Measurements from ENCODE around the gene PLEKHA8.
"Not testable (repeated sequence)": the region's sequence is repeated elsewhere in the genome, so short reads cannot be mapped to it uniquely, and the experiment has no call there.

The PLEKHA8 gene

GRCh38 chr7:30040938-30041337, 12.7 kb downstream of the PLEKHA8 start:
- Histone ChIP-seq H3K4me1 (ENCODE audit: control insufficient read depth in 1 of 2, insufficient read depth in 2 of 2, low read length in 2 of 2) (peaks cover 0 to 4% of the 10 kb centered on the region in 2 donors), H3K27ac (ENCODE audit: low read length) (no peak overlapping the region), H3K27me3 (ENCODE audit: low read depth, low read length) (no peaks in the 10 kb centered on the region), H3K36me3 (ENCODE audit: control insufficient read depth in 1 of 2, insufficient read depth in 2 of 2, low read length in 2 of 2) (peaks cover 0 to 4% of the 10 kb centered on the region in 2 donors), H3K9me3 (ENCODE audit: control insufficient read depth in 1 of 2, low read length in 2 of 2) (no peaks in the 10 kb centered on the region), H3K4me3 (ENCODE audit: low read depth in 1 of 2, low read length in 2 of 2) (no peak overlapping the region)

- Histone ChIP-seq H3K27ac (ENCODE audit: low read length) (no peak overlapping the region), H3K9me3 (ENCODE audit: control insufficient read depth in 1 of 2, low read length in 2 of 2) (no peaks in the 10 kb centered on the region), H3K4me3 (ENCODE audit: low read depth in 1 of 2, low read length in 2 of 2) (no peak overlapping the region), H3K4me1 (ENCODE audit: control insufficient read depth in 1 of 2, insufficient read depth in 2 of 2, low read length in 2 of 2) (peaks cover 0 to 4% of the 10 kb centered on the region in 2 donors), H3K27me3 (ENCODE audit: low read depth, low read length) (no peaks in the 10 kb centered on the region), H3K36me3 (ENCODE audit: control insufficient read depth in 1 of 2, insufficient read depth in 2 of 2, low read length in 2 of 2) (peaks cover 6 to 11% of the 10 kb centered on the region in 2 donors)
Observed at GRCh38 chr7:30041526-30042269, 13.5 kb downstream of the PLEKHA8 start.

- H3K4me1 ChIP-seq (ENCODE audit: control insufficient read depth in 1 of 2, insufficient read depth in 2 of 2, low read length in 2 of 2): peaks cover 0 to 4% of the 10 kb centered on the region in 2 donors
- no peak overlapping the region for H3K4me3 ChIP-seq (ENCODE audit: low read depth in 1 of 2, low read length in 2 of 2)
- peaks cover 18 to 32% of the 10 kb centered on the region in 2 donors for H3K36me3 ChIP-seq (ENCODE audit: control insufficient read depth in 1 of 2, insufficient read depth in 2 of 2, low read length in 2 of 2)
- no peaks in the 10 kb centered on the region for H3K27me3 ChIP-seq (ENCODE audit: low read depth, low read length)
- H3K27ac ChIP-seq (ENCODE audit: low read length): no peak overlapping the region
- H3K9me3 ChIP-seq (ENCODE audit: control insufficient read depth in 1 of 2, low read length in 2 of 2): no peaks in the 10 kb centered on the region
Observed at GRCh38 chr7:30046127-30046770, 18.0 kb downstream of the PLEKHA8 start.

GRCh38 chr7:30047124-30047523, 18.9 kb downstream of the PLEKHA8 start:
- no peak overlapping the region for H3K27ac ChIP-seq (ENCODE audit: low read length)
- peaks cover 0 to 4% of the 10 kb centered on the region in 2 donors for H3K4me1 ChIP-seq (ENCODE audit: control insufficient read depth in 1 of 2, insufficient read depth in 2 of 2, low read length in 2 of 2)
- peaks cover 21 to 35% of the 10 kb centered on the region in 2 donors for H3K36me3 ChIP-seq (ENCODE audit: control insufficient read depth in 1 of 2, insufficient read depth in 2 of 2, low read length in 2 of 2)
- H3K27me3 ChIP-seq (ENCODE audit: low read depth, low read length): no peaks in the 10 kb centered on the region
- no peak overlapping the region for H3K4me3 ChIP-seq (ENCODE audit: low read depth in 1 of 2, low read length in 2 of 2)
- H3K9me3 ChIP-seq (ENCODE audit: control insufficient read depth in 1 of 2, low read length in 2 of 2): no peaks in the 10 kb centered on the region

GRCh38 chr7:30048582-30048981, 20.4 kb downstream of the PLEKHA8 start:
- no peak overlapping the region for H3K27ac ChIP-seq (ENCODE audit: low read length)
- no peak overlapping the region for H3K4me3 ChIP-seq (ENCODE audit: low read depth in 1 of 2, low read length in 2 of 2)
- no peaks in the 10 kb centered on the region for H3K4me1 ChIP-seq (ENCODE audit: control insufficient read depth in 1 of 2, insufficient read depth in 2 of 2, low read length in 2 of 2)
- H3K36me3 ChIP-seq (ENCODE audit: control insufficient read depth in 1 of 2, insufficient read depth in 2 of 2, low read length in 2 of 2): peaks cover 22 to 46% of the 10 kb centered on the region in 2 donors
- no peaks in the 10 kb centered on the region for H3K27me3 ChIP-seq (ENCODE audit: low read depth, low read length)
- no peaks in the 10 kb centered on the region for H3K9me3 ChIP-seq (ENCODE audit: control insufficient read depth in 1 of 2, low read length in 2 of 2)

GRCh38 chr7:30049173-30049572, 21.0 kb downstream of the PLEKHA8 start:
- no peaks in the 10 kb centered on the region for H3K4me1 ChIP-seq (ENCODE audit: control insufficient read depth in 1 of 2, insufficient read depth in 2 of 2, low read length in 2 of 2)
- H3K4me3 ChIP-seq (ENCODE audit: low read depth in 1 of 2, low read length in 2 of 2): no peak overlapping the region

GRCh38 chr7:30053068-30053467, 24.9 kb downstream of the PLEKHA8 start:
- H3K36me3 ChIP-seq (ENCODE audit: control insufficient read depth in 1 of 2, insufficient read depth in 2 of 2, low read length in 2 of 2): peaks cover 22 to 48% of the 10 kb centered on the region in 2 donors
- no peak overlapping the region for H3K4me3 ChIP-seq (ENCODE audit: low read depth in 1 of 2, low read length in 2 of 2)
- no peaks in the 10 kb centered on the region for H3K4me1 ChIP-seq (ENCODE audit: control insufficient read depth in 1 of 2, insufficient read depth in 2 of 2, low read length in 2 of 2)
- H3K27ac ChIP-seq (ENCODE audit: low read length): no peak overlapping the region
- no peaks in the 10 kb centered on the region for H3K27me3 ChIP-seq (ENCODE audit: low read depth, low read length)
- H3K9me3 ChIP-seq (ENCODE audit: control insufficient read depth in 1 of 2, low read length in 2 of 2): no peaks in the 10 kb centered on the region

More at GRCh38 chr7:30049173-30049572, 21.0 kb downstream of the PLEKHA8 start:
- no peaks in the 10 kb centered on the region for H3K27me3 ChIP-seq (ENCODE audit: low read depth, low read length)
- H3K27ac ChIP-seq (ENCODE audit: low read length): no peak overlapping the region
- H3K9me3 ChIP-seq (ENCODE audit: control insufficient read depth in 1 of 2, low read length in 2 of 2): no peaks in the 10 kb centered on the region
- peaks cover 22 to 50% of the 10 kb centered on the region in 2 donors for H3K36me3 ChIP-seq (ENCODE audit: control insufficient read depth in 1 of 2, insufficient read depth in 2 of 2, low read length in 2 of 2)

- H3K9me3 ChIP-seq (ENCODE audit: control insufficient read depth in 1 of 2, low read length in 2 of 2): no peaks in the 10 kb centered on the region
- H3K36me3 ChIP-seq (ENCODE audit: control insufficient read depth in 1 of 2, insufficient read depth in 2 of 2, low read length in 2 of 2): peaks cover 8 to 31% of the 10 kb centered on the region in 2 donors
- no peaks in the 10 kb centered on the region for H3K4me1 ChIP-seq (ENCODE audit: control insufficient read depth in 1 of 2, insufficient read depth in 2 of 2, low read length in 2 of 2)
- H3K27ac ChIP-seq (ENCODE audit: low read length): no peak overlapping the region
- no peak overlapping the region for H3K4me3 ChIP-seq (ENCODE audit: low read depth in 1 of 2, low read length in 2 of 2)
- H3K27me3 ChIP-seq (ENCODE audit: low read depth, low read length): no peaks in the 10 kb centered on the region
Observed at GRCh38 chr7:30057741-30058140, 29.5 kb downstream of the PLEKHA8 start.

- not testable (repeated sequence) for H3K27me3 ChIP-seq (ENCODE audit: low read depth, low read length); H3K4me1 ChIP-seq (ENCODE audit: control insufficient read depth in 1 of 2, insufficient read depth in 2 of 2, low read length in 2 of 2); H3K27ac ChIP-seq (ENCODE audit: low read length); H3K9me3 ChIP-seq (ENCODE audit: control insufficient read depth in 1 of 2, low read length in 2 of 2); H3K4me3 ChIP-seq (ENCODE audit: low read depth in 1 of 2, low read length in 2 of 2)
- H3K36me3 ChIP-seq (ENCODE audit: control insufficient read depth in 1 of 2, insufficient read depth in 2 of 2, low read length in 2 of 2): peaks cover 8 to 11% of the 10 kb centered on the region in 2 donors
Observed at GRCh38 chr7:30061786-30062185, 33.6 kb downstream of the PLEKHA8 start.

GRCh38 chr7:30062587-30062986, 34.4 kb downstream of the PLEKHA8 start:
- no peaks in the 10 kb centered on the region for H3K4me1 ChIP-seq (ENCODE audit: control insufficient read depth in 1 of 2, insufficient read depth in 2 of 2, low read length in 2 of 2)
- H3K36me3 ChIP-seq (ENCODE audit: control insufficient read depth in 1 of 2, insufficient read depth in 2 of 2, low read length in 2 of 2): peaks cover 8 to 11% of the 10 kb centered on the region in 2 donors
- no peaks in the 10 kb centered on the region for H3K9me3 ChIP-seq (ENCODE audit: control insufficient read depth in 1 of 2, low read length in 2 of 2)
- H3K27ac ChIP-seq (ENCODE audit: low read length): no peak overlapping the region
- no peak overlapping the region for H3K4me3 ChIP-seq (ENCODE audit: low read depth in 1 of 2, low read length in 2 of 2)
- H3K27me3 ChIP-seq (ENCODE audit: low read depth, low read length): no peaks in the 10 kb centered on the region

- Histone ChIP-seq H3K9me3 (ENCODE audit: control insufficient read depth in 1 of 2, low read length in 2 of 2) (no peaks in the 10 kb centered on the region), H3K4me3 (ENCODE audit: low read depth in 1 of 2, low read length in 2 of 2) (no peak overlapping the region), H3K36me3 (ENCODE audit: control insufficient read depth in 1 of 2, insufficient read depth in 2 of 2, low read length in 2 of 2) (peaks cover 8% of the 10 kb centered on the region in 2 donors), H3K4me1 (ENCODE audit: control insufficient read depth in 1 of 2, insufficient read depth in 2 of 2, low read length in 2 of 2) (no peaks in the 10 kb centered on the region), H3K27ac (ENCODE audit: low read length) (no peak overlapping the region), H3K27me3 (ENCODE audit: low read depth, low read length) (no peaks in the 10 kb centered on the region)
Observed at GRCh38 chr7:30065746-30066145, 37.5 kb downstream of the PLEKHA8 start.

Data from muscle layer of duodenum (tissue), 2 donors.